HepG2 (cell line): ENCODE results near the gene GPR37. TPM values are rescaled to one million over a fixed set of nuclear protein-coding genes. Genes with fewer than 3 reads are reported as not detected.

Source experiments
- ATAC-seq: fragments of 200-7000 bp; cut with Tn5 transposase; 3 replicates; pipeline ENCODE4 v1.9.1; 2020; ENCODE audit warnings: mild to moderate bottlenecking, moderate library complexity
- BruUV-seq: library from RNA; stranded (reverse); fragments of 400-500 nt; replicated peaks from 2 replicates; lab custom pipeline; 2021; lab: Mats Ljungman, UMichigan
- CTCF ChIA-PET: fragments of 300-600 bp; formaldehyde crosslinking; extraction: SDS; loops from one replicate; lab custom pipeline; 2021; ENCODE audit warnings: low total read pairs, inconsistent platforms, low intra/inter-chr PET ratio; lab: Yijun Ruan, JAX
- POLR2A ChIA-PET: fragments of 350-600 bp; sonication (Branson Sonifier 250); formaldehyde crosslinking; loops from one replicate; lab custom pipeline; 2020; ENCODE audit warnings: antibody characterized with exemption, inconsistent platforms; lab: Yijun Ruan, JAX
- DNase-seq: peaks from one replicate; pipeline ENCODE4 v3.0.0-alpha.2; 2015; ENCODE audit warnings: low spot score
- FAIRE-seq: peaks from 3 replicates; lab custom pipeline; 2011; peaks lifted over from hg19 to GRCh38; lab: Jason Lieb, UNC
- H2AFZ ChIP-seq: one replicate; pipeline ENCODE4 v1.6.1; 2011; ENCODE audit warnings: low read length, inconsistent platforms
- H3K27ac ChIP-seq: fragments of 300-600 bp; 3 replicates; pipeline ENCODE4 v1.8.0; 2011; ENCODE audit warnings: mixed run types, mild to moderate bottlenecking, mixed read lengths, low read length, inconsistent platforms; ENCODE audit not compliant: insufficient read depth; ENCODE audit errors: extremely low read length
- H3K27me3 ChIP-seq, 2 experiments: fragments of 200-600 bp in 1 of 2; 2 replicates in 1 of 2; 3 replicates in 1 of 2; pipeline versions ENCODE4 v1.6.0 to v1.8.0; 2011; ENCODE audit warnings: low read length in 2 of 2, mild to moderate bottlenecking in 2 of 2, moderate library complexity in 2 of 2, inconsistent platforms in 1 of 2; ENCODE audit not compliant: insufficient read depth in 2 of 2, control insufficient read depth in 1 of 2
- H3K36me3 ChIP-seq, 2 experiments: fragments of 200-600 bp in 1 of 2; replicated peaks in 1 of 2; 2 replicates in 1 of 2; 3 replicates in 1 of 2; pipeline versions ENCODE4 v1.5.1 to v1.8.0; 2011; ENCODE audit warnings: low read length in 2 of 2, inconsistent platforms in 1 of 2; ENCODE audit not compliant: insufficient read depth in 2 of 2, control insufficient read depth in 1 of 2
- H3K4me1 ChIP-seq: 2 replicates; pipeline ENCODE4 v1.5.1; 2012; ENCODE audit warnings: low read length, inconsistent platforms; ENCODE audit not compliant: insufficient read depth
- H3K4me2 ChIP-seq: 2 replicates; pipeline ENCODE4 v1.6.0; 2011; ENCODE audit warnings: low read depth, low read length, inconsistent platforms
- H3K4me3 ChIP-seq, 3 experiments: fragments of 200-600 bp in 1 of 3; sonication (generic), shearing (Covaris generic) in 1 of 3; replicated peaks in 1 of 3; 2 replicates each; pipeline ENCODE4 v1.5.1; 2011 to 2016; ENCODE audit warnings: low read length in 3 of 3, inconsistent platforms in 2 of 3, low read depth in 2 of 3, mild to moderate bottlenecking in 2 of 3, control low read depth in 1 of 3, mixed read lengths in 1 of 3; ENCODE audit not compliant: insufficient read depth in 1 of 3
- H3K79me2 ChIP-seq: one replicate; pipeline ENCODE4 v1.6.1; 2011; ENCODE audit warnings: low read length, inconsistent platforms; ENCODE audit not compliant: insufficient read depth
- H3K9ac ChIP-seq: 2 replicates; pipeline ENCODE4 v1.6.0; 2011; ENCODE audit warnings: mild to moderate bottlenecking, low read depth, low read length, inconsistent platforms; ENCODE audit not compliant: insufficient read depth
- H3K9me3 ChIP-seq: 2 replicates; pipeline ENCODE4 v1.5.1; 2012; ENCODE audit warnings: mild to moderate bottlenecking, low read length
- H4K20me1 ChIP-seq: 2 replicates; pipeline ENCODE4 v1.6.0; 2011; ENCODE audit warnings: inconsistent platforms, mild to moderate bottlenecking, low read length, moderate library complexity; ENCODE audit not compliant: insufficient read depth
- CENPT ChIP-seq: sonication (generic); formaldehyde crosslinking; IDR thresholded peaks from 2 replicates; pipeline ENCODE4 v1.8.0; 2022; ENCODE audit warnings: low read depth, mild to moderate bottlenecking, moderate library complexity, missing genetic modification reagents
- GPBP1L1 ChIP-seq: sonication (generic); formaldehyde crosslinking; IDR thresholded peaks from 2 replicates; pipeline ENCODE4 v1.5.0; 2020; ENCODE audit warnings: mild to moderate bottlenecking, missing genetic modification reagents
- IKZF1 ChIP-seq: fragments of 450-650 bp; IDR thresholded peaks from 2 replicates; pipeline ENCODE4 v1.7.1; 2016
- MYC ChIP-seq: sonication (generic); formaldehyde crosslinking; IDR thresholded peaks from 2 replicates; pipeline ENCODE4 v1.9.0; 2021; ENCODE audit warnings: missing genetic modification reagents, borderline replicate concordance
- SIN3B ChIP-seq: fragments of 150-350 bp; IDR thresholded peaks from 2 replicates; pipeline ENCODE4 v1.6.1; 2014; ENCODE audit warnings: low read length
- TARDBP ChIP-seq: sonication (generic); formaldehyde crosslinking; IDR thresholded peaks from 2 replicates; pipeline ENCODE4 v1.8.0; 2022; ENCODE audit warnings: mild to moderate bottlenecking, missing genetic modification reagents
- ZMYM3 ChIP-seq: sonication (generic); formaldehyde crosslinking; IDR thresholded peaks from 2 replicates; pipeline ENCODE4 v1.5.1; 2020; ENCODE audit warnings: mild to moderate bottlenecking, missing genetic modification reagents
- ZNF264 ChIP-seq: sonication (generic); formaldehyde crosslinking; IDR thresholded peaks from 2 replicates; pipeline ENCODE4 v1.4.0; 2020; ENCODE audit warnings: missing genetic modification reagents
- ZNF530 ChIP-seq: sonication (generic); formaldehyde crosslinking; IDR thresholded peaks from 2 replicates; pipeline ENCODE4 v1.5.0; 2020; ENCODE audit warnings: low read depth, mild to moderate bottlenecking, missing genetic modification reagents
- ZNF589 ChIP-seq: sonication (generic); formaldehyde crosslinking; conservative IDR thresholded peaks from 2 replicates; pipeline ENCODE4 v1.8.0; 2022; ENCODE audit warnings: mild to moderate bottlenecking, moderate library complexity, missing genetic modification reagents
- ZNF616 ChIP-seq: sonication (generic); formaldehyde crosslinking; IDR thresholded peaks from 2 replicates; pipeline ENCODE4 v1.5.0; 2020; ENCODE audit warnings: low read depth, mild to moderate bottlenecking, missing genetic modification reagents
- ZNF672 ChIP-seq: sonication (generic); formaldehyde crosslinking; IDR thresholded peaks from 2 replicates; pipeline ENCODE4 v1.8.1; 2022; ENCODE audit warnings: missing genetic modification reagents
- WGBS: methylation state at CpG from one replicate; pipeline ENCODE4 v1.1.6; 2017; ENCODE audit warnings: low lambda C conversion rate; 5-methylcytosine and 5-hydroxymethylcytosine counted together
- in situ Hi-C: cut with HindIII; loops from 2 replicates; pipeline ENCODE4 v1.10.0; 2017; ENCODE audit warnings: low pct_unique_long_range_greater_than_20kb; ENCODE audit not compliant: extremely low pct_ligation_motif_present
- intact Hi-C: fragments of 100-400 bp; cut with micrococcal nuclease; formaldehyde crosslinking; loops from one replicate; pipeline ENCODE4 v1.10.0; 2022; ENCODE audit not compliant: unreplicated experiment
- polyA plus RNA-seq, 8 experiments: library from polyadenylated mRNA; depleted of rRNA in 3 of 8; stranded (reverse) in 7 of 8; unstranded in 1 of 8; fragments of >200 nt; fragmentation: Illumina TruSeq in 4 of 8; extraction: Trizol in 4 of 8; gene quantifications; 2 replicates each; pipeline versions ENCODE4 v1.2.1 to v1.2.3, GENCODE V29; 2011 to 2016; ENCODE audit warnings: low read depth in 4 of 8, missing spikeins in 1 of 8, mixed read lengths in 1 of 8; ENCODE audit not compliant: insufficient read depth in 1 of 8
- total RNA-seq, 5 experiments: library from RNA; depleted of rRNA; stranded (reverse); fragments of >200 nt; fragmentation: Illumina TruSeq; extraction: Trizol; gene quantifications; 2 replicates each; pipeline ENCODE4 v1.2.3, GENCODE V29; 2016; ENCODE audit warnings: low read depth in 1 of 5

GPR37 gene
- total and polyA plus RNA-seq, 2 of the 13 experiments (the other 11 are each of a cell fraction or from before 2014, with no cell fraction given): not detected

- TF ChIP-seq ZMYM3 (CRISPR knock-in tag) (no peak), SIN3B (no peak), ZNF530 (CRISPR knock-in tag) (no peak), CENPT (CRISPR knock-in tag) (no peak), ZNF589 (CRISPR knock-in tag) (no peak), ZNF672 (CRISPR knock-in tag) (no peak), MYC (no peak), ZNF616 (CRISPR knock-in tag) (no peak), GPBP1L1 (no peak), TARDBP (CRISPR knock-in tag) (no peak), IKZF1 (no peak)
Observed at GRCh38 chr7:124698964-124699363, 66.6 kb downstream of the GPR37 start (continued).

GRCh38 chr7:124697746-124698145 is 67.8 kb downstream of the GPR37 start:
- no peak for ATAC-seq
- no peak for FAIRE-seq
- WGBS: 56% methylated on average over 4 of the region's 4 CpGs
- no peak for DNase-seq
- Histone ChIP-seq H3K27ac (no peak overlapping the region), H2AFZ (no peak overlapping the region), H3K36me3 (no peaks in the 10 kb centered on the region), H3K4me3 (no peak overlapping the region), H3K4me2 (no peak overlapping the region), H3K27me3 (no peaks in the 10 kb centered on the region), H3K9me3 (no peaks in the 10 kb centered on the region), H3K9ac (no peak overlapping the region), H3K79me2 (no peaks in the 10 kb centered on the region), H4K20me1 (no peaks in the 10 kb centered on the region), H3K4me1 (no peaks in the 10 kb centered on the region)
- CTCF ChIA-PET: no interaction called here
- intact Hi-C loops: no loop called here
- TF ChIP-seq ZNF264: no peak
- BruUV-seq: no TSS peak
- in situ Hi-C loops: no loop called here
- POLR2A ChIA-PET: no interaction called here

Other genes starting within 250 kb of the GPR37 start
- gene POT1, start 164.0 kb upstream of the GPR37 start, total RNA-seq (2016; rRNA removed; fragmentation: Illumina TruSeq; extraction: Trizol): 21.7 and 31.3 TPM in 2 replicates
- 19.4 and 23.4 TPM in 2 replicates for gene POT1, start 164.0 kb upstream of the GPR37 start, polyA plus RNA-seq (2011; rRNA removed)